GM21786 (cell line): ENCODE data around the gene STX10.
"Not testable (repeated sequence)": the region's sequence is repeated elsewhere in the genome, so short reads cannot be mapped to it uniquely, and the experiment has no call there.

ENCODE experiments used
- ATAC-seq: cut with Tn5 transposase; IDR thresholded peaks from one replicate; pipeline ENCODE4 v1.9.1; 2021; ENCODE audit not compliant: unreplicated experiment

The STX10 gene

GRCh38 chr19:13150187-13150930 lies at the start of gene STX10, which contains the start of gene IER2:
TSS of gene STX10 (minus strand) at chr19:13150375. CDS start at chr19:13150173, 202 bp downstream.
TSS of gene IER2 (plus strand) at chr19:13150411. CDS start at chr19:13153187, 2,776 bp downstream.
- peak; percentile 29 for ATAC-seq

GRCh38 chr19:13198634-13199033 lies 48.5 kb upstream of the STX10 start:
- no peak for ATAC-seq

- ATAC-seq, result no peak
Observed at GRCh38 chr19:13195678-13196077, 45.5 kb upstream of the STX10 start.

GRCh38 chr19:13190781-13191540 lies 40.8 kb upstream of the STX10 start:
- no peak for ATAC-seq

GRCh38 chr19:13189600-13189999 lies 39.4 kb upstream of the STX10 start:
- ATAC-seq, result no peak

- no peak for ATAC-seq
Observed at GRCh38 chr19:13187419-13187818, 37.2 kb upstream of the STX10 start.

GRCh38 chr19:13186688-13187087 lies 36.5 kb upstream of the STX10 start:
- ATAC-seq, result not testable (repeated sequence)

- ATAC-seq, result not testable (repeated sequence)
Observed at GRCh38 chr19:13185763-13186657, 35.8 kb upstream of the STX10 start.

GRCh38 chr19:13184926-13185325 lies 34.8 kb upstream of the STX10 start:
- not testable (repeated sequence) for ATAC-seq

- no peak for ATAC-seq
Observed at GRCh38 chr19:13181747-13182388, 31.7 kb upstream of the STX10 start.

- ATAC-seq, result not testable (repeated sequence)
Observed at GRCh38 chr19:13178291-13178690, 28.1 kb upstream of the STX10 start.

- ATAC-seq, result not testable (repeated sequence)
Observed at GRCh38 chr19:13177584-13177983, 27.4 kb upstream of the STX10 start.

GRCh38 chr19:13176345-13176744 lies 26.2 kb upstream of the STX10 start:
- ATAC-seq, result no peak

- no peak for ATAC-seq
Observed at GRCh38 chr19:13173139-13173737, 23.1 kb upstream of the STX10 start.

- no peak for ATAC-seq
Observed at GRCh38 chr19:13172346-13173138, 22.4 kb upstream of the STX10 start.

GRCh38 chr19:13171146-13171545 lies 21.0 kb upstream of the STX10 start:
- no peak for ATAC-seq

GRCh38 chr19:13169769-13170168 lies 19.6 kb upstream of the STX10 start:
- ATAC-seq, result no peak

- not testable (repeated sequence) for ATAC-seq
Observed at GRCh38 chr19:13166151-13166550, 16.0 kb upstream of the STX10 start.
